Measurements from ENCODE around the gene GALNTL6.

GRCh38 chr4:172777729-172778431 is 964.7 kb downstream of the GALNTL6 start:
- TF ChIP-seq HDGF (IDR thresholded peaks at IDR 0.05; ENCODE audit: borderline replicate concordance) (no peak), SP1 (IDR thresholded peaks at IDR 0.05) (no peak), FOXM1 (IDR thresholded peaks at IDR 0.05; ENCODE audit: borderline replicate concordance) (no peak), BHLHE40 (IDR thresholded peaks at IDR 0.05; ENCODE audit: borderline replicate concordance) (no peak), ARNT (IDR thresholded peaks at IDR 0.05) (no peak), NFRKB (IDR thresholded peaks at IDR 0.05) (no peak), TARDBP (IDR thresholded peaks at IDR 0.05) (no peak), ZNF384 (IDR thresholded peaks at IDR 0.05) (no peak), LEF1 (IDR thresholded peaks at IDR 0.05; ENCODE audit: borderline replicate concordance) (no peak), SUZ12 (IDR thresholded peaks at IDR 0.05) (no peak), ELF4 (IDR thresholded peaks at IDR 0.05) (no peak), L3MBTL2 (conservative IDR thresholded peaks at IDR 0.05) (no peak), PKNOX1 (IDR thresholded peaks at IDR 0.05) (no peak)
